H1 (cell line): Measurements from ENCODE around the gene HADHB. TPM values are rescaled to one million over a fixed set of nuclear protein-coding genes. Genes with fewer than 3 reads are reported as not detected.

ENCODE experiments used
- CTCF ChIA-PET: fragments of 300-600 bp; sonication (Branson Sonifier 250); formaldehyde crosslinking; loops from one replicate; lab custom pipeline; 2021; ENCODE audit not compliant: partially characterized antibody; lab: Charles Lee
- POLR2A ChIA-PET: fragments of 300-600 bp; sonication (Branson Sonifier 250); formaldehyde crosslinking; loops from one replicate; lab custom pipeline; 2021; ENCODE audit warnings: inconsistent platforms; ENCODE audit not compliant: partially characterized antibody; lab: Charles Lee
- DNase-seq, 2 experiments: peaks; one replicate each; pipeline versions ENCODE4 v3.0.0 to v3.0.0-alpha.2; 2010 to 2022; ENCODE audit warnings: low spot score in 2 of 2, low read depth in 1 of 2, mixed read lengths in 1 of 2
- FAIRE-seq: peaks from 2 replicates; lab custom pipeline; 2011; peaks lifted over from hg19 to GRCh38; lab: Jason Lieb, UNC
- H2AFZ ChIP-seq: 2 replicates; pipeline ENCODE4 v1.8.1; 2012; ENCODE audit warnings: low read length, inconsistent platforms
- H2AK5ac ChIP-seq: 2 replicates; pipeline ENCODE4 v1.6.1; 2013; ENCODE audit warnings: low read depth, low read length
- H2BK120ac ChIP-seq: replicated peaks from 2 replicates; pipeline ENCODE3; 2013; ENCODE audit warnings: low read depth, low read length, inconsistent platforms
- H2BK12ac ChIP-seq: 2 replicates; pipeline ENCODE4 v1.6.1; 2013; ENCODE audit warnings: low read depth, low read length
- H2BK15ac ChIP-seq: 2 replicates; pipeline ENCODE4 v1.6.1; 2013; ENCODE audit warnings: low read length
- H2BK20ac ChIP-seq: 2 replicates; pipeline ENCODE4 v1.6.1; 2013; ENCODE audit warnings: low read length
- H2BK5ac ChIP-seq: 2 replicates; pipeline ENCODE4 v1.6.1; 2013; ENCODE audit warnings: low read depth, low read length
- H3K14ac ChIP-seq: 2 replicates; pipeline ENCODE4 v1.6.1; 2013; ENCODE audit warnings: inconsistent platforms; ENCODE audit not compliant: insufficient read length
- H3K18ac ChIP-seq: 2 replicates; pipeline ENCODE4 v1.6.1; 2013; ENCODE audit warnings: low read length; ENCODE audit errors: extremely low read depth
- H3K23ac ChIP-seq: 2 replicates; pipeline ENCODE4 v1.6.1; 2013; ENCODE audit warnings: inconsistent platforms; ENCODE audit not compliant: insufficient read length
- H3K23me2 ChIP-seq: 2 replicates; pipeline ENCODE4 v1.6.1; 2013; ENCODE audit warnings: low read depth, low read length
- H3K27ac ChIP-seq: 2 replicates; pipeline ENCODE4 v1.6.1; 2011; ENCODE audit warnings: low read depth, low read length, inconsistent platforms
- H3K27me3 ChIP-seq, 4 experiments: replicated peaks in 1 of 4; 1 replicate in 1 of 4; 2 replicates in 3 of 4; pipeline versions ENCODE4 v1.6.1 to v1.8.1; 2011 to 2013; ENCODE audit warnings: low read length in 3 of 4, mild to moderate bottlenecking in 3 of 4, inconsistent platforms in 2 of 4, mixed read lengths in 2 of 4, moderate library complexity in 1 of 4; ENCODE audit not compliant: control insufficient read depth in 3 of 4, insufficient read depth in 3 of 4; ENCODE audit errors: extremely low read depth in 1 of 4
- H3K36me3 ChIP-seq, 4 experiments: 2 replicates each; pipeline versions ENCODE4 v1.6.1 to v1.8.1; 2011 to 2013; ENCODE audit warnings: mild to moderate bottlenecking in 4 of 4, low read length in 3 of 4, moderate library complexity in 2 of 4, control low read depth in 1 of 4, inconsistent platforms in 1 of 4; ENCODE audit not compliant: insufficient read depth in 4 of 4, control insufficient read depth in 2 of 4
- H3K4ac ChIP-seq: replicated peaks from 2 replicates; pipeline ENCODE3; 2013; ENCODE audit warnings: low read length, low read depth, mixed read lengths, inconsistent platforms; ENCODE audit not compliant: insufficient read length
- H3K4me1 ChIP-seq, 4 experiments: replicated peaks in 1 of 4; 1 replicate in 1 of 4; 2 replicates in 3 of 4; pipeline versions ENCODE4 v1.6.1 to v1.8.1; 2011 to 2013; ENCODE audit warnings: low read length in 3 of 4, inconsistent platforms in 2 of 4, mixed read lengths in 1 of 4; ENCODE audit not compliant: insufficient read depth in 4 of 4, control insufficient read depth in 3 of 4
- H3K4me2 ChIP-seq, 2 experiments: 2 replicates each; pipeline versions ENCODE4 v1.6.1 to v1.8.1; 2011 to 2013; ENCODE audit warnings: low read depth in 2 of 2, low read length in 2 of 2, control low read depth in 1 of 2, inconsistent platforms in 1 of 2, mild to moderate bottlenecking in 1 of 2; ENCODE audit not compliant: insufficient read depth in 1 of 2
- H3K4me3 ChIP-seq, 4 experiments: fragments of 200-600, 300-600 bp in 1 of 4; sonication (generic), shearing (Covaris generic), sonication (Bioruptor Twin) in 1 of 4; 2 replicates each; pipeline versions ENCODE4 v1.5.1 to v1.8.1; 2011 to 2016; ENCODE audit warnings: low read length in 4 of 4, low read depth in 3 of 4, control low read depth in 2 of 4, inconsistent platforms in 2 of 4, mild to moderate bottlenecking in 2 of 4, mixed read lengths in 1 of 4, moderate library complexity in 1 of 4; ENCODE audit not compliant: insufficient read depth in 2 of 4; ENCODE audit errors: extremely low read depth in 1 of 4
- H3K56ac ChIP-seq: replicated peaks from 2 replicates; pipeline ENCODE3; 2013; ENCODE audit warnings: low read depth, mild to moderate bottlenecking, mixed read lengths, low read length, inconsistent platforms; ENCODE audit not compliant: insufficient read length
- H3K79me1 ChIP-seq: 2 replicates; pipeline ENCODE4 v1.6.1; 2013; ENCODE audit warnings: low read depth, low read length, control low read depth
- H3K79me2 ChIP-seq, 2 experiments: 2 replicates each; pipeline versions ENCODE4 v1.6.1 to v1.8.1; 2012 to 2013; ENCODE audit warnings: low read length in 2 of 2, mild to moderate bottlenecking in 2 of 2, inconsistent platforms in 1 of 2; ENCODE audit not compliant: insufficient read depth in 2 of 2, control insufficient read depth in 1 of 2
- H3K9ac ChIP-seq, 4 experiments: replicated peaks in 1 of 4; 1 replicate in 1 of 4; 2 replicates in 3 of 4; pipeline versions ENCODE4 v1.6.1 to v1.8.1; 2011 to 2013; ENCODE audit warnings: low read depth in 3 of 4, low read length in 3 of 4, control low read depth in 2 of 4, mild to moderate bottlenecking in 2 of 4, moderate library complexity in 2 of 4, inconsistent platforms in 1 of 4; ENCODE audit errors: extremely low read depth in 1 of 4
- H3K9me3 ChIP-seq, 2 experiments: 2 replicates each; pipeline versions ENCODE4 v1.6.1 to v1.8.1; 2012 to 2013; ENCODE audit warnings: mild to moderate bottlenecking in 2 of 2, moderate library complexity in 2 of 2, control low read depth in 1 of 2, inconsistent platforms in 1 of 2, low read depth in 1 of 2, low read length in 1 of 2, mixed read lengths in 1 of 2; ENCODE audit not compliant: insufficient read depth in 2 of 2
- H4K20me1 ChIP-seq, 2 experiments: replicated peaks in 1 of 2; 2 replicates each; pipeline versions ENCODE3 to v1.8.1; 2011 to 2013; ENCODE audit warnings: inconsistent platforms in 2 of 2, low read length in 2 of 2, mild to moderate bottlenecking in 1 of 2; ENCODE audit not compliant: insufficient read depth in 2 of 2, control insufficient read depth in 1 of 2
- H4K5ac ChIP-seq: 2 replicates; pipeline ENCODE4 v1.6.1; 2013; ENCODE audit warnings: low read length, low read depth, mixed read lengths, inconsistent platforms; ENCODE audit not compliant: insufficient read length
- H4K8ac ChIP-seq: 2 replicates; pipeline ENCODE4 v1.8.0; 2013; ENCODE audit warnings: mild to moderate bottlenecking, moderate library complexity, low read length, inconsistent platforms; ENCODE audit not compliant: insufficient read depth; ENCODE audit errors: extremely low read depth
- H4K91ac ChIP-seq: replicated peaks from 2 replicates; pipeline ENCODE3; 2013; ENCODE audit warnings: low read length, mixed read lengths, inconsistent platforms; ENCODE audit not compliant: insufficient read length
- POLR2A ChIP-seq, 2 experiments: IDR thresholded peaks; 1 replicate in 1 of 2; 2 replicates in 1 of 2; pipeline ENCODE4 v1.6.1; 2011; ENCODE audit warnings: low read depth in 2 of 2, low read length in 2 of 2, mild to moderate bottlenecking in 2 of 2; ENCODE audit errors: control extremely low read depth in 1 of 2
- SP2 ChIP-seq: IDR thresholded peaks from 2 replicates; pipeline ENCODE4 v1.6.1; 2012; ENCODE audit warnings: mild to moderate bottlenecking, low read length, inconsistent platforms
- TEAD4 ChIP-seq: IDR thresholded peaks from 2 replicates; pipeline ENCODE4 v1.6.1; 2012; ENCODE audit warnings: low read depth, low read length, inconsistent platforms, mixed read lengths
- WGBS, 2 experiments: shearing (Covaris generic) in 1 of 2; methylation state at CpG; one replicate each; pipeline versions ENCODE4 v1.1.6 to v1.1.7; 2013 to 2015; ENCODE audit warnings: low lambda C conversion rate in 2 of 2, mixed read lengths in 2 of 2, inconsistent platforms in 1 of 2, low coverage in 1 of 2, missing lambda C conversion rate in 1 of 2; ENCODE audit not compliant: insufficient replicate concordance in 2 of 2, insufficient coverage in 1 of 2, insufficient read length in 1 of 2; ENCODE audit errors: extremely low coverage in 1 of 2, missing lambda C conversion rate in 1 of 2; 5-methylcytosine and 5-hydroxymethylcytosine counted together
- polyA plus RNA-seq, 7 experiments: library from polyadenylated mRNA; depleted of rRNA in 3 of 7; stranded (reverse) in 5 of 7; unstranded in 2 of 7; fragments of >200 nt in 5 of 7; fragments of 200-250 nt in 2 of 7; gene quantifications; 1 replicate in 5 of 7; 2 replicates in 1 of 7; 4 replicates in 1 of 7; pipeline versions ENCODE4 v1.2.1 to v1.2.3, GENCODE V29; 2011 to 2013; ENCODE audit warnings: missing spikeins in 2 of 7, mixed read lengths in 2 of 7
- total RNA-seq: library from RNA; stranded (reverse); fragmentation: NEBNext Ultra II Directional; extraction: Animal tissue kit (Norgen Biotek cat#: 25700); gene quantifications from 2 replicates; pipeline ENCODE4 v1.2.1, GENCODE V29; 2021

Gene HADHB
- total and polyA plus RNA-seq, 2 of the 8 experiments (the other 6 are each of a cell fraction or from before 2014, with no cell fraction given) = 47.7 to 52.3 TPM

GRCh38 chr2:26215833-26216232, 28.9 kb upstream of the HADHB start:
- Histone ChIP-seq H3K27ac (no peak overlapping the region), H3K4ac (no peak overlapping the region), H2BK5ac (no peak overlapping the region), H2BK12ac (no peak overlapping the region), H3K9me3 (no peaks in the 10 kb centered on the region), H2BK20ac (no peak overlapping the region), H3K4me1 (no peaks in the 10 kb centered on the region), H4K8ac (no peak overlapping the region), H3K23me2 (no peaks in the 10 kb centered on the region), H3K79me1 (no peaks in the 10 kb centered on the region), H2BK120ac (no peak overlapping the region), H3K9ac (no peak overlapping the region), H2AFZ (no peak overlapping the region), H3K79me2 (no peaks in the 10 kb centered on the region), H4K20me1 (no peaks in the 10 kb centered on the region), H3K18ac (no peak overlapping the region), H3K14ac (no peak overlapping the region), H3K36me3 (peaks cover 0 to 42% (median 28%) of the 10 kb centered on the region in 4 experiments; a peak in 6 of 8 replicates), H3K27me3 (no peaks in the 10 kb centered on the region), H4K91ac (no peak overlapping the region), H3K4me2 (no peak overlapping the region), H3K4me3 (no peak overlapping the region), H4K5ac (no peak overlapping the region), H2AK5ac (no peak overlapping the region), H3K23ac (no peak overlapping the region), H2BK15ac (no peak overlapping the region), H3K56ac (no peak overlapping the region)
- no peak for TF ChIP-seq POLR2A (IDR thresholded peaks at IDR 0.05; ENCODE audit: control extremely low read depth in 1 of 2, low read depth in 2 of 2, low read length in 2 of 2)
- TF ChIP-seq SP2 = no peak
- no peak for TF ChIP-seq TEAD4
- ChIA-PET CTCF (interaction anchor here (0.9 kb wide), 1 partner anchor 10 kb away, joined by 3 read pairs; no protein-coding TSS in a partner anchor), POLR2A (interaction anchor here (1.0 to 1.2 kb wide), 2 partner anchors 24 to 27 kb away, joined by 3 read pairs; no protein-coding TSS in a partner anchor)
- FAIRE-seq = no peak
- 94% methylated on average over 1 of the region's 1 CpG; no CpG with 5 or more reads in 1 of the 2 experiments for WGBS, 2 experiments
- no peak for DNase-seq
